OCI-LY1 (cell line): Measurements from ENCODE around the gene RAET1G.
A peak's percentile ranks its signal among the peaks of the same experiment; 100 is the strongest.
"Not testable (repeated sequence)": the region's sequence is repeated elsewhere in the genome, so short reads cannot be mapped to it uniquely, and the experiment has no call there.

Experiments used
- H2AFZ ChIP-seq: fragments of 200-600 bp; sonication (generic), shearing (Covaris generic); 2 replicates; pipeline ENCODE4 v1.6.0; 2014; ENCODE audit warnings: antibody characterized with exemption, mild to moderate bottlenecking, low read length
- H3F3A ChIP-seq: fragments of 200-600 bp; sonication (generic), shearing (Covaris generic); 2 replicates; pipeline ENCODE4 v1.6.0; 2014; ENCODE audit warnings: mild to moderate bottlenecking, antibody characterized with exemption, low read length, moderate library complexity; ENCODE audit not compliant: insufficient read depth
- H3K27ac ChIP-seq: fragments of 200-600 bp; sonication (generic); 2 replicates; pipeline ENCODE4 v1.5.1; 2014; ENCODE audit warnings: low read length, mixed run types, mild to moderate bottlenecking, low read depth; ENCODE audit not compliant: poor library complexity, severe bottlenecking
- H3K27me3 ChIP-seq: fragments of 200-600 bp; sonication (generic); 2 replicates; pipeline ENCODE4 v1.6.0; 2014; ENCODE audit warnings: antibody characterized with exemption, mild to moderate bottlenecking, low read length, moderate library complexity; ENCODE audit not compliant: insufficient read depth
- H3K36me3 ChIP-seq: fragments of 200-600 bp; sonication (generic); 2 replicates; pipeline ENCODE4 v1.6.1; 2014; ENCODE audit warnings: mild to moderate bottlenecking, antibody characterized with exemption, low read length, moderate library complexity, mixed read lengths; ENCODE audit not compliant: insufficient read depth
- H3K4me1 ChIP-seq: fragments of 200-600 bp; sonication (generic); 2 replicates; pipeline ENCODE4 v1.5.1; 2014; ENCODE audit warnings: mild to moderate bottlenecking, low read length, moderate library complexity; ENCODE audit not compliant: insufficient read depth, severe bottlenecking
- H3K4me2 ChIP-seq: fragments of 200-600 bp; sonication (generic), shearing (Covaris generic); 2 replicates; pipeline ENCODE4 v1.6.1; 2014; ENCODE audit warnings: low read length
- H3K4me3 ChIP-seq: fragments of 200-600 bp; sonication (generic); 2 replicates; pipeline ENCODE4 v1.5.1; 2014; ENCODE audit warnings: low read length, low read depth, mild to moderate bottlenecking, mixed read lengths; ENCODE audit not compliant: poor library complexity, severe bottlenecking
- H3K79me2 ChIP-seq: fragments of 200-600 bp; shearing (Covaris generic); 2 replicates; pipeline ENCODE4 v1.6.1; 2016; ENCODE audit warnings: mixed run types, low read length, mixed read lengths; ENCODE audit not compliant: insufficient read depth
- H3K9ac ChIP-seq: fragments of 200-600 bp; sonication (generic), shearing (Covaris generic); 2 replicates; pipeline ENCODE4 v1.6.1; 2014; ENCODE audit warnings: mild to moderate bottlenecking, low read length, mixed read lengths
- H3K9me2 ChIP-seq: fragments of 200-600 bp; sonication (generic), shearing (Covaris generic); 2 replicates; pipeline ENCODE4 v1.6.1; 2014; ENCODE audit warnings: low read depth, mild to moderate bottlenecking, low read length, mixed read lengths
- H3K9me3 ChIP-seq: fragments of 200-600 bp; shearing (Covaris generic); 2 replicates; pipeline ENCODE4 v1.6.1; 2014; ENCODE audit warnings: low read length, mixed read lengths
- H4K20me1 ChIP-seq: fragments of 200-600 bp; sonication (generic), shearing (Covaris generic); 2 replicates; pipeline ENCODE4 v1.6.0; 2016; ENCODE audit warnings: mild to moderate bottlenecking, low read length; ENCODE audit not compliant: insufficient read depth
- CTCF ChIP-seq: fragments of 200-600 bp; sonication (generic), shearing (Covaris generic); IDR thresholded peaks from 2 replicates; pipeline ENCODE4 v1.5.1; 2017; ENCODE audit warnings: mild to moderate bottlenecking, antibody characterized with exemption, low read length, moderate library complexity, mixed read lengths
- EZH2 ChIP-seq: fragments of 200-600 bp; sonication (generic), shearing (Covaris generic); IDR thresholded peaks from 2 replicates; pipeline ENCODE4 v1.8.0; 2017; ENCODE audit warnings: borderline replicate concordance, mixed run types, mild to moderate bottlenecking, antibody characterized with exemption, low read length, moderate library complexity, mixed read lengths

Gene RAET1G

GRCh38 chr6:149922642-149923326 lies at the start of gene RAET1G:
Gene RAET1G (minus strand): TSS chr6:149923121. CDS start chr6:149923010, 111 bp downstream.
- H3K9me2 ChIP-seq, result no peaks in the 10 kb centered on the region
- peak within 1 kb of the TSS; percentile 38 for H3K4me3 ChIP-seq
- no peaks in the 10 kb centered on the region for H3K9me3 ChIP-seq
- H3K36me3 ChIP-seq, result no peaks in the 10 kb centered on the region
- TF ChIP-seq CTCF, result no peak
- TF ChIP-seq EZH2, result no peak
- no peak within 1 kb of the TSS for H3K9ac ChIP-seq
- H3K79me2 ChIP-seq, result no peaks in the 10 kb centered on the region
- H3K27ac ChIP-seq, result no peak within 1 kb of the TSS
- H3K27me3 ChIP-seq, result no peaks in the 10 kb centered on the region; the same call in 1 of the 2 replicates
- no peaks in the 10 kb centered on the region for H3F3A ChIP-seq
- H4K20me1 ChIP-seq, result no peaks in the 10 kb centered on the region
- no peak within 1 kb of the TSS for H2AFZ ChIP-seq
- H3K4me2 ChIP-seq, result peak within 1 kb of the TSS; percentile 52
- H3K4me1 ChIP-seq, result peaks cover 6% of the 10 kb centered on the region

GRCh38 chr6:149969635-149970034 lies 46.7 kb upstream of the RAET1G start:
- Histone ChIP-seq H3F3A (no peaks in the 10 kb centered on the region), H3K9me2 (no peaks in the 10 kb centered on the region), H3K4me3 (no peak overlapping the region), H3K9me3 (no peaks in the 10 kb centered on the region), H3K27ac (no peak overlapping the region), H3K36me3 (no peaks in the 10 kb centered on the region), H4K20me1 (no peaks in the 10 kb centered on the region), H3K4me2 (no peak overlapping the region), H3K79me2 (no peaks in the 10 kb centered on the region), H2AFZ (no peak overlapping the region), H3K4me1 (no peaks in the 10 kb centered on the region), H3K27me3 (no peaks in the 10 kb centered on the region), H3K9ac (no peak overlapping the region)
- TF ChIP-seq CTCF (no peak), EZH2 (no peak)

GRCh38 chr6:149968909-149969308 lies 46.0 kb upstream of the RAET1G start:
- H4K20me1 ChIP-seq, H3K9me2 ChIP-seq, H3K27ac ChIP-seq, H3K27me3 ChIP-seq, H3K9me3 ChIP-seq, H3K4me2 ChIP-seq, H2AFZ ChIP-seq, H3F3A ChIP-seq, H3K79me2 ChIP-seq, H3K36me3 ChIP-seq, H3K9ac ChIP-seq, H3K4me3 ChIP-seq, H3K4me1 ChIP-seq: not testable (repeated sequence)

GRCh38 chr6:149967999-149968398 lies 45.1 kb upstream of the RAET1G start:
- not testable (repeated sequence) for H3K9ac ChIP-seq, H2AFZ ChIP-seq, H3K27ac ChIP-seq, H3K79me2 ChIP-seq, H3K4me3 ChIP-seq, H3K9me2 ChIP-seq, H3K4me2 ChIP-seq, H3K36me3 ChIP-seq, H4K20me1 ChIP-seq, H3K4me1 ChIP-seq, H3F3A ChIP-seq, H3K27me3 ChIP-seq, H3K9me3 ChIP-seq
